A673 (cell line): ENCODE data around the gene TRAF3IP1. TPM values are rescaled to one million over a fixed set of nuclear protein-coding genes. Genes with fewer than 3 reads are reported as not detected.

Experiments
- BruUV-seq: library from RNA; stranded (reverse); fragments of 400-500 nt; replicated peaks from 2 replicates; lab custom pipeline; 2021; lab: Mats Ljungman, UMichigan
- CTCF ChIA-PET: fragments of 300-600 bp; sonication (Branson Sonifier 250); formaldehyde crosslinking; loops from one replicate; lab custom pipeline; 2022; ENCODE audit warnings: antibody characterized with exemption; lab: Charles Lee
- POLR2A ChIA-PET: fragments of 300-600 bp; sonication (Branson Sonifier 250); formaldehyde crosslinking; loops from one replicate; lab custom pipeline; 2022; ENCODE audit warnings: antibody characterized with exemption; ENCODE audit not compliant: low non-redundant PET; lab: Charles Lee
- DNase-seq: peaks from one replicate; pipeline ENCODE4 v3.0.0-alpha.2; 2015; ENCODE audit warnings: low spot score
- H3K27ac ChIP-seq: fragments of 200-600 bp; sonication (generic); 2 replicates; pipeline ENCODE4 v1.5.1; 2016; ENCODE audit warnings: mixed run types, low read depth, mild to moderate bottlenecking, mixed read lengths, antibody characterized with exemption, low read length; ENCODE audit not compliant: poor library complexity, severe bottlenecking
- H3K27me3 ChIP-seq: fragments of 200-600 bp; sonication (generic); replicated peaks from 2 replicates; pipeline ENCODE4 v1.6.1; 2017; ENCODE audit warnings: mixed run types, low read depth, mild to moderate bottlenecking, mixed read lengths, antibody characterized with exemption, low read length; ENCODE audit not compliant: insufficient read depth, poor library complexity
- H3K36me3 ChIP-seq: fragments of 200-600 bp; sonication (generic); 2 replicates; pipeline ENCODE4 v1.6.1; 2016; ENCODE audit warnings: mixed run types, mild to moderate bottlenecking, mixed read lengths, antibody characterized with exemption, low read length; ENCODE audit not compliant: insufficient read depth, poor library complexity, severe bottlenecking
- H3K4me1 ChIP-seq: fragments of 200-600 bp; sonication (generic); 2 replicates; pipeline ENCODE4 v1.6.1; 2017; ENCODE audit warnings: mixed run types, mild to moderate bottlenecking, mixed read lengths, antibody characterized with exemption, low read length; ENCODE audit not compliant: insufficient read depth, poor library complexity, severe bottlenecking
- H3K4me3 ChIP-seq: fragments of 200-600 bp; sonication (generic); 2 replicates; pipeline ENCODE4 v1.5.1; 2016; ENCODE audit warnings: low read depth, mixed run types, mild to moderate bottlenecking, mixed read lengths, low read length; ENCODE audit not compliant: poor library complexity, severe bottlenecking
- H3K9me3 ChIP-seq: fragments of 200-600 bp; sonication (generic); 2 replicates; pipeline ENCODE4 v1.6.1; 2016; ENCODE audit warnings: mixed run types, low read depth, mild to moderate bottlenecking, mixed read lengths, antibody characterized with exemption, low read length; ENCODE audit not compliant: poor library complexity, severe bottlenecking
- EZH2 ChIP-seq: fragments of 200-600 bp; sonication (generic); IDR thresholded peaks from 2 replicates; pipeline ENCODE4 v1.6.1; 2017; ENCODE audit warnings: borderline replicate concordance, low read depth, mild to moderate bottlenecking, mixed read lengths, antibody characterized with exemption, low read length; ENCODE audit not compliant: poor library complexity, severe bottlenecking
- intact Hi-C: fragments of 100-400 bp; cut with micrococcal nuclease; formaldehyde crosslinking; loops from one replicate; pipeline ENCODE4 v1.10.0; 2022; ENCODE audit not compliant: unreplicated experiment
- total RNA-seq: library from RNA; stranded (reverse); gene quantifications from 2 replicates; pipeline ENCODE4 v1.2.3, GENCODE V29; 2021
- TF ChIP-seq, protein P1 (sequence below): fragments of 300-800, 200-600 bp; sonication (generic); conservative IDR thresholded peaks from 2 replicates; pipeline ENCODE4 v1.5.1; 2017; ENCODE audit warnings: low read depth, mild to moderate bottlenecking, antibody characterized with exemption, low read length, moderate library complexity, mixed read lengths

TRAF3IP1 gene
- total RNA-seq, 1 experiment from 2014 or later: 23.0 TPM

DNA sequence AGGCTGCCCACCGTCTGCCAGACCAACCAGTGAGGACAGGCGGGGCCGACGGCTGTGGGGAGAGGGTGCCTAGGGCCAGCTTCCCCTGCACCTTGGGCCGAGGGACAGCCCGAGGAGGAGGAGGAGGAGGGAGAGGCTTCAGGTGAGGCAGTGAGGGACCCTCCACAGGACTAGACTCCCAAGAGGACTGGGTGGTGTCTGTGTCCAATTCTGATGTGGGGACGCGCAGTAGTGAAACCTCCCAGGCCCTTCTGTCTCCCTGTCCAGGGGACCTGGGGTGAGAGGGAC is 86.6 kb downstream of the TRAF3IP1 start:
- no peak for TF ChIP-seq EZH2
- TF ChIP-seq, protein P1, sequence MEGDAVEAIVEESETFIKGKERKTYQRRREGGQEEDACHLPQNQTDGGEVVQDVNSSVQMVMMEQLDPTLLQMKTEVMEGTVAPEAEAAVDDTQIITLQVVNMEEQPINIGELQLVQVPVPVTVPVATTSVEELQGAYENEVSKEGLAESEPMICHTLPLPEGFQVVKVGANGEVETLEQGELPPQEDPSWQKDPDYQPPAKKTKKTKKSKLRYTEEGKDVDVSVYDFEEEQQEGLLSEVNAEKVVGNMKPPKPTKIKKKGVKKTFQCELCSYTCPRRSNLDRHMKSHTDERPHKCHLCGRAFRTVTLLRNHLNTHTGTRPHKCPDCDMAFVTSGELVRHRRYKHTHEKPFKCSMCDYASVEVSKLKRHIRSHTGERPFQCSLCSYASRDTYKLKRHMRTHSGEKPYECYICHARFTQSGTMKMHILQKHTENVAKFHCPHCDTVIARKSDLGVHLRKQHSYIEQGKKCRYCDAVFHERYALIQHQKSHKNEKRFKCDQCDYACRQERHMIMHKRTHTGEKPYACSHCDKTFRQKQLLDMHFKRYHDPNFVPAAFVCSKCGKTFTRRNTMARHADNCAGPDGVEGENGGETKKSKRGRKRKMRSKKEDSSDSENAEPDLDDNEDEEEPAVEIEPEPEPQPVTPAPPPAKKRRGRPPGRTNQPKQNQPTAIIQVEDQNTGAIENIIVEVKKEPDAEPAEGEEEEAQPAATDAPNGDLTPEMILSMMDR: no peak
- Histone ChIP-seq H3K4me1 (no peaks in the 10 kb centered on the region), H3K27ac (no peak overlapping the region), H3K4me3 (no peak overlapping the region), H3K36me3 (no peaks in the 10 kb centered on the region), H3K27me3 (no peaks in the 10 kb centered on the region), H3K9me3 (no peaks in the 10 kb centered on the region)
- ChIA-PET POLR2A (no interaction called here), CTCF (no interaction called here)
- no peak for DNase-seq
- no TSS peak for BruUV-seq
- intact Hi-C loops: no loop called here

DNA sequence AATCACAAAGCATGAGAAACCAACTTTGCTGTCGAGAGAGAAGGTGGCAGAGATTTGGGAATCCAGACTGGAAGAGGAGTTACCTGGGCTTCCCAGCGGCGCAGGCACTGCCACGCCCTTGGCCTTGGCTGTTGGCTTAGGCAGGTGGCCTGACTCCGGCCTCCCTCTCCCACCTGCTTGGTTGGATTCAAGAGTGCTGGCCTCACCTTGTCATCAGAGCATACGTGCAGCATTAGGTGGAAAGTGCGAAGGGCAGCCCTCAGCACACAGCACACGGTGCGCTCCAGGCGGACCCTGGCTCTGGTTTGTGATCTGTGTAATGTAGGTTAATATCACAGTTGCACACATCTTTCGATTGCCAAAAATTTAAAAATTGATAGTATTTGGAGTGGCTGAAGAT is 87.2 kb downstream of the TRAF3IP1 start:
- no peak for DNase-seq
- Histone ChIP-seq H3K36me3 (no peaks in the 10 kb centered on the region), H3K4me3 (no peak overlapping the region), H3K27ac (no peak overlapping the region), H3K27me3 (no peaks in the 10 kb centered on the region), H3K4me1 (no peaks in the 10 kb centered on the region), H3K9me3 (no peaks in the 10 kb centered on the region)
- CTCF ChIA-PET: no interaction called here
- BruUV-seq: no TSS peak
- no peak for TF ChIP-seq EZH2
- TF ChIP-seq, protein P1: no peak
- intact Hi-C loops: no loop called here
- POLR2A ChIA-PET: no interaction called here

DNA sequence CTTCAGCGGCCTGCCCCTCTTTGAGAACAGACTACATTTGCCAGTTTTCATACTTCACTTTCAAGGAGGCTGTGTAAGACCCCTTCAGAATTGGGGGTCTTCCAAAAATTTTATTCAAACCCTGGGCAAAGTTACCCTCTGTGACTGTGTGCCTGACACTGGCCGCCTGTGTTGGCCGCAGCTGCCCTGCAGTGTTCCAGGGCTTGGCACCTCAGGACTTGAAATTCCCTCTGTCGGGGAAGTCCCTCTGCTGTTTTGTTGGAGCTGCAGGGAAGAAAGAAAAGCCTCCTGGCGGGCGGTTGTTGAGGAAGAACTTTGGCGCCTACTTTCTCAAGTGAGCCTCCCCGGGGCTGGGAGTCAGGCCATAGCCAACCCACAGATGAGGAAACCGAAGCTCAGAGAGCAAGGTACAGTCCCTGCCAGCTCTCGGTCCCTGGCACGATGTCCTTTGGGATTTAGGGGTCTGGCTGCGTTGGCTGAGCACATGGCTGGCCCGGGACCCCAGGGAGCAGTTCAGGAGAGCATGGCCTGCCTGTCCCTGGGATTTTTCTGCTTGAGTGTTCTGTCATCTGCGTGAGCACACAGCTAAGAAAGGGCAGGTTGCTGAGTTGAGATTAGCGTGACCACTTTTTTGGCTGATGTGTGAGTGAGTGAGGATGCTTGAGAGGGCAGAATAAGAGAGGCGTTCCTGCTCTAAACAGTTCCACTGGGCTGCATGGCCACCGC is 88.5 kb downstream of the TRAF3IP1 start:
- no TSS peak for BruUV-seq
- no peak overlapping the region for H3K27ac ChIP-seq
- no peak for TF ChIP-seq EZH2
- TF ChIP-seq, protein P1: no peak
- CTCF ChIA-PET: no interaction called here
- no peak overlapping the region for H3K4me3 ChIP-seq
- no peak for DNase-seq
- intact Hi-C loops: no loop called here
- H3K9me3 ChIP-seq: no peaks in the 10 kb centered on the region
- POLR2A ChIA-PET: no interaction called here
- H3K27me3 ChIP-seq: no peaks in the 10 kb centered on the region
- H3K4me1 ChIP-seq: no peaks in the 10 kb centered on the region
- H3K36me3 ChIP-seq: no peaks in the 10 kb centered on the region
